Measurements from ENCODE around the gene MCEMP1. TPM values are rescaled to one million over a fixed set of nuclear protein-coding genes. Genes with fewer than 3 reads are reported as not detected.
A peak's percentile ranks its signal among the peaks of the same experiment; 100 is the strongest.

The MCEMP1 gene
- total and polyA plus RNA-seq, 7 experiments from 2014 or later = 1.2 to 12.3 TPM; not detected in 5

- peaks cover 0 to 2% (median 0%) of the 10 kb centered on the region in 11 donors for H3K9me3 Mint-ChIP-seq
- peaks cover 6 to 23% (median 9%) of the 10 kb centered on the region in 5 donors for H3K27me3 Mint-ChIP-seq
- Histone ChIP-seq H3K9me3 (ENCODE audit: control insufficient read depth in 2 of 3, low read length in 3 of 3) (no peaks in the 10 kb centered on the region), H3K36me3 (ENCODE audit: control insufficient read depth in 2 of 3, insufficient read depth in 3 of 3, low read length in 3 of 3) (peaks cover 0 to 28% (median 0%) of the 10 kb centered on the region in 3 experiments), H3K4me1 (ENCODE audit: control insufficient read depth in 2 of 2, insufficient read depth in 2 of 2, low read length in 2 of 2) (peaks cover 26 to 32% of the 10 kb centered on the region in 2 donors), H3K27ac (ENCODE audit: low read depth, low read length) (peak overlapping the region; percentile 91), H3K27me3 (ENCODE audit: control insufficient read depth in 2 of 2, insufficient read depth in 2 of 2, low read length in 2 of 2) (peaks cover 0 to 6% of the 10 kb centered on the region in 2 donors), H3K4me3 (ENCODE audit: low read length) (peak overlapping the region; percentile 84)
- CTCF ChIA-PET = interaction anchor here (0.7 to 3.2 kb wide), 18 partner anchors 9 to 152 kb away, joined by 3 to 55 read pairs (median 5); partner anchors contain the start of gene STXBP2
- ATAC-seq (no peak), DNase-seq (no peak)
- peak overlapping the region; percentile 76 to 96 (median 86) for H3K4me3 Mint-ChIP-seq
- peaks cover 22 to 55% (median 44%) of the 10 kb centered on the region in 7 donors for H3K4me1 Mint-ChIP-seq
- POLR2A ChIA-PET = interaction anchor here (1.1 to 2.2 kb wide), 9 partner anchors 18 to 120 kb away, joined by 3 to 16 read pairs (median 6); partner anchors contain the start of genes CLEC4G, PET100 and XAB2
- H3K27ac Mint-ChIP-seq = peak overlapping the region; percentile 37 to 91 (median 76)
- intact Hi-C loops (cut with micrococcal nuclease) = loop anchor here (1.0 to 2.0 kb wide), 10 partner anchors 28 to 581 kb away; partner anchors contain the start of genes PET100 (in 1 of the 2), TIMM44 (in 1 of the 2) and XAB2 (in 1 of the 2)
- peaks cover 0 to 9% (median 0%) of the 10 kb centered on the region in 5 donors for H3K36me3 Mint-ChIP-seq
Measured at GRCh38 chr19:7679771-7680605, 3.1 kb downstream of the MCEMP1 start.

GRCh38 chr19:7680606-7681339 lies 3.9 kb downstream of the MCEMP1 start, which contains the start of gene TRAPPC5:
Gene TRAPPC5, plus strand, starts transcription at chr19:7680833. Its CDS starts 1,421 bp downstream, at chr19:7682254.
- H3K27ac ChIP-seq (ENCODE audit: low read depth, low read length) = peak within 1 kb of the TSS; percentile 91
- ATAC-seq (peak; percentile 86), DNase-seq (peak; percentile 80 to 95 (median 89))
- Mint-ChIP-seq H3K27me3 (peaks cover 3 to 22% (median 8%) of the 10 kb centered on the region in 5 donors), H3K4me1 (peaks cover 20 to 59% (median 46%) of the 10 kb centered on the region in 7 donors), H3K9me3 (peaks cover 0 to 2% (median 0%) of the 10 kb centered on the region in 11 donors), H3K4me3 (peak within 1 kb of the TSS; percentile 83 to 96 (median 91)), H3K36me3 (peaks cover 0 to 13% (median 0%) of the 10 kb centered on the region in 5 donors), H3K27ac (peak within 1 kb of the TSS; percentile 54 to 95 (median 93))
- H3K27me3 ChIP-seq (ENCODE audit: control insufficient read depth in 2 of 2, insufficient read depth in 2 of 2, low read length in 2 of 2) = peaks cover 0 to 6% of the 10 kb centered on the region in 2 donors
- H3K4me1 ChIP-seq (ENCODE audit: control insufficient read depth in 2 of 2, insufficient read depth in 2 of 2, low read length in 2 of 2) = peaks cover 26 to 32% of the 10 kb centered on the region in 2 donors
- H3K4me3 ChIP-seq (ENCODE audit: low read length) = peak within 1 kb of the TSS; percentile 84
- intact Hi-C loops (cut with micrococcal nuclease) = loop anchor here (1.0 to 2.0 kb wide), 14 partner anchors 25 to 582 kb away; partner anchors contain the start of genes PET100 (in 2 of the 2), XAB2 (in 2 of the 2), MAP2K7 (in 1 of the 2) and PNPLA6 (in 1 of the 2)
- ChIA-PET POLR2A (interaction anchor here (0.6 to 2.2 kb wide), 15 partner anchors 17 to 190 kb away, joined by 3 to 16 read pairs (median 5); partner anchors contain the start of genes CLEC4G, FCER2, PET100 and XAB2), CTCF (interaction anchor here (0.6 to 3.2 kb wide), 28 partner anchors 10 to 151 kb away, joined by 3 to 55 read pairs (median 4); partner anchors contain the start of gene STXBP2)
- no peaks in the 10 kb centered on the region for H3K9me3 ChIP-seq (ENCODE audit: control insufficient read depth in 2 of 3, low read length in 3 of 3)
- H3K36me3 ChIP-seq (ENCODE audit: control insufficient read depth in 2 of 3, insufficient read depth in 3 of 3, low read length in 3 of 3) = peaks cover 0 to 36% (median 0%) of the 10 kb centered on the region in 3 experiments

DNA sequence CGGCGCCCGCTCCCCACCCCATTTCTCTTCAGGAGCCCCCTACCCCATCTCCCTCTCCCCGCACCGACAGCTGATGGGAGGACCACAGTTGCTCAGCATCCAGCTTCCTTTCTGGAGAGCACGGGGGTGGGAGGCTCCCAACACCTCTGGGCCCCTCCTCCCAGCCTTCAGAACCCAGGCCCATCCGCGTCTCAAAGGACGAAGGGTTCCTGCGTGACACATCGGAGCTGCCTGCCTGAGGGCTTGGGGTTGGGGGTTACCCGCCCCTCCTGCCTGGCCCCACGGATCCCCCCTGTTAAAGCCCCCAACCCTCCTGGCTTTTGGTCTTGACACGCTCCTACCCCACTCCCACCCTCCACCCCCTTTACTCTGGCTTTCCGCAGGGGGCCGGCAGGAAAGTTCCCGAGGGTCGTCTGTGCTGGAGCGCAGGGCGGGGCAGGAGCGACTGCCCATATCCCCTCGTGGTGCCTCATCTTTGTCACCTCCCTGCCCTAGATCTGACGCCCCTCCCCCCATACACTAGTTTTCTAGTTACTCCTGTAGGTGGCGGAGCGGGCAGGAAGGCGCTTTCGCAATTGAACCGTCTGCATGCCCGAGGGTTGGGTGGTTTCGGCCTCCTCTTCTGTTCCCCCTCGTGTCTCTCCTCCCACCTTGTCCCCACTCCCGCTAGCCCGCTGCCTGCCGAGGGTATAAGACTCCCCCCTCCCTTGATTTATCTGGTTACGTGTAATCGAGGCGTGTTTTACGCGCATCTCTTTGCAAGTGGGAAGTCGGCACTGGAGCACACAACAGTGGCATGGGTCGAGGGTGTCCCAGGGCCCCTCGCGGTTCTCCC lies 4.7 kb downstream of the MCEMP1 start:
- POLR2A ChIA-PET = interaction anchor here (0.6 to 2.2 kb wide), 16 partner anchors 16 to 191 kb away, joined by 3 to 16 read pairs (median 4); partner anchors contain the start of genes CLEC4G, FCER2, PET100 and XAB2
- peak; percentile 71 for ATAC-seq
- Mint-ChIP-seq H3K4me1 (peaks cover 14 to 51% (median 42%) of the 10 kb centered on the region in 7 donors), H3K27ac (peak overlapping the region; percentile 54 to 95 (median 93)), H3K4me3 (peak overlapping the region; percentile 83 to 96 (median 91)), H3K36me3 (peaks cover 0 to 13% (median 0%) of the 10 kb centered on the region in 5 donors), H3K9me3 (peaks cover 0 to 2% (median 0%) of the 10 kb centered on the region in 11 donors), H3K27me3 (peaks cover 0 to 16% (median 5%) of the 10 kb centered on the region in 5 donors)
- Histone ChIP-seq H3K9me3 (ENCODE audit: control insufficient read depth in 2 of 3, low read length in 3 of 3) (no peaks in the 10 kb centered on the region), H3K27me3 (ENCODE audit: control insufficient read depth in 2 of 2, insufficient read depth in 2 of 2, low read length in 2 of 2) (no peaks in the 10 kb centered on the region), H3K27ac (ENCODE audit: low read depth, low read length) (peak overlapping the region; percentile 91), H3K4me1 (ENCODE audit: control insufficient read depth in 2 of 2, insufficient read depth in 2 of 2, low read length in 2 of 2) (peaks cover 25 to 28% of the 10 kb centered on the region in 2 donors), H3K4me3 (ENCODE audit: low read length) (peak overlapping the region; percentile 84), H3K36me3 (ENCODE audit: control insufficient read depth in 2 of 3, insufficient read depth in 3 of 3, low read length in 3 of 3) (peaks cover 0 to 38% (median 0%) of the 10 kb centered on the region in 3 experiments)
- intact Hi-C loops (cut with micrococcal nuclease) = loop anchor here (1.0 to 2.0 kb wide), 10 partner anchors 24 to 583 kb away; partner anchors contain the start of genes PET100 (in 2 of the 2), XAB2 (in 2 of the 2), MAP2K7 (in 1 of the 2) and PNPLA6 (in 1 of the 2)
- DNase-seq = peak; percentile 60 to 90 (median 85)
- CTCF ChIA-PET = interaction anchor here (0.6 to 3.2 kb wide), 27 partner anchors 11 to 150 kb away, joined by 3 to 55 read pairs (median 4); partner anchors contain the start of gene STXBP2

- ATAC-seq (no peak), DNase-seq (no peak)
- peaks cover 0 to 13% (median 0%) of the 10 kb centered on the region in 5 donors for H3K36me3 Mint-ChIP-seq
- peaks cover 0 to 38% (median 0%) of the 10 kb centered on the region in 3 experiments for H3K36me3 ChIP-seq (ENCODE audit: control insufficient read depth in 2 of 3, insufficient read depth in 3 of 3, low read length in 3 of 3)
- peak overlapping the region; percentile 84 for H3K4me3 ChIP-seq (ENCODE audit: low read length)
- peak overlapping the region; percentile 58 to 95 (median 85) for H3K27ac Mint-ChIP-seq
- CTCF ChIA-PET = interaction anchor here (3.2 kb wide), 1 partner anchor 118 kb away, joined by 55 read pairs; no protein-coding TSS in a partner anchor
- peak overlapping the region; percentile 91 for H3K27ac ChIP-seq (ENCODE audit: low read depth, low read length)
- intact Hi-C loops (cut with micrococcal nuclease) = no loop called here
- peaks cover 0 to 2% (median 0%) of the 10 kb centered on the region in 11 donors for H3K9me3 Mint-ChIP-seq
- peaks cover 0 to 10% (median 0%) of the 10 kb centered on the region in 5 donors for H3K27me3 Mint-ChIP-seq
- peaks cover 22 to 23% of the 10 kb centered on the region in 2 donors for H3K4me1 ChIP-seq (ENCODE audit: control insufficient read depth in 2 of 2, insufficient read depth in 2 of 2, low read length in 2 of 2)
- H3K4me1 Mint-ChIP-seq = peaks cover 8 to 43% (median 35%) of the 10 kb centered on the region in 7 donors
- H3K4me3 Mint-ChIP-seq = peak overlapping the region; percentile 83 to 96 (median 91)
- POLR2A ChIA-PET = interaction anchor here (1.1 to 2.2 kb wide), 2 partner anchors 23 to 26 kb away, joined by 4 to 10 read pairs; no protein-coding TSS in a partner anchor
- H3K27me3 ChIP-seq (ENCODE audit: control insufficient read depth in 2 of 2, insufficient read depth in 2 of 2, low read length in 2 of 2) = no peaks in the 10 kb centered on the region
- no peaks in the 10 kb centered on the region for H3K9me3 ChIP-seq (ENCODE audit: control insufficient read depth in 2 of 3, low read length in 3 of 3)
Measured at GRCh38 chr19:7682175-7682855, 5.4 kb downstream of the MCEMP1 start.
